HPDE6-E6E7 (cell line): Measurements from ENCODE around the gene MAP2.

Experiments used
- DNase-seq: peaks from one replicate; pipeline ENCODE4 v3.0.0; 2011; ENCODE audit warnings: missing footprints; ENCODE audit errors: extremely low spot score

The MAP2 gene, protein sequence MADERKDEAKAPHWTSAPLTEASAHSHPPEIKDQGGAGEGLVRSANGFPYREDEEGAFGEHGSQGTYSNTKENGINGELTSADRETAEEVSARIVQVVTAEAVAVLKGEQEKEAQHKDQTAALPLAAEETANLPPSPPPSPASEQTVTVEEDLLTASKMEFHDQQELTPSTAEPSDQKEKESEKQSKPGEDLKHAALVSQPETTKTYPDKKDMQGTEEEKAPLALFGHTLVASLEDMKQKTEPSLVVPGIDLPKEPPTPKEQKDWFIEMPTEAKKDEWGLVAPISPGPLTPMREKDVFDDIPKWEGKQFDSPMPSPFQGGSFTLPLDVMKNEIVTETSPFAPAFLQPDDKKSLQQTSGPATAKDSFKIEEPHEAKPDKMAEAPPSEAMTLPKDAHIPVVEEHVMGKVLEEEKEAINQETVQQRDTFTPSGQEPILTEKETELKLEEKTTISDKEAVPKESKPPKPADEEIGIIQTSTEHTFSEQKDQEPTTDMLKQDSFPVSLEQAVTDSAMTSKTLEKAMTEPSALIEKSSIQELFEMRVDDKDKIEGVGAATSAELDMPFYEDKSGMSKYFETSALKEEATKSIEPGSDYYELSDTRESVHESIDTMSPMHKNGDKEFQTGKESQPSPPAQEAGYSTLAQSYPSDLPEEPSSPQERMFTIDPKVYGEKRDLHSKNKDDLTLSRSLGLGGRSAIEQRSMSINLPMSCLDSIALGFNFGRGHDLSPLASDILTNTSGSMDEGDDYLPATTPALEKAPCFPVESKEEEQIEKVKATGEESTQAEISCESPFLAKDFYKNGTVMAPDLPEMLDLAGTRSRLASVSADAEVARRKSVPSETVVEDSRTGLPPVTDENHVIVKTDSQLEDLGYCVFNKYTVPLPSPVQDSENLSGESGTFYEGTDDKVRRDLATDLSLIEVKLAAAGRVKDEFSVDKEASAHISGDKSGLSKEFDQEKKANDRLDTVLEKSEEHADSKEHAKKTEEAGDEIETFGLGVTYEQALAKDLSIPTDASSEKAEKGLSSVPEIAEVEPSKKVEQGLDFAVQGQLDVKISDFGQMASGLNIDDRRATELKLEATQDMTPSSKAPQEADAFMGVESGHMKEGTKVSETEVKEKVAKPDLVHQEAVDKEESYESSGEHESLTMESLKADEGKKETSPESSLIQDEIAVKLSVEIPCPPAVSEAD (N-terminal part only)

DNA sequence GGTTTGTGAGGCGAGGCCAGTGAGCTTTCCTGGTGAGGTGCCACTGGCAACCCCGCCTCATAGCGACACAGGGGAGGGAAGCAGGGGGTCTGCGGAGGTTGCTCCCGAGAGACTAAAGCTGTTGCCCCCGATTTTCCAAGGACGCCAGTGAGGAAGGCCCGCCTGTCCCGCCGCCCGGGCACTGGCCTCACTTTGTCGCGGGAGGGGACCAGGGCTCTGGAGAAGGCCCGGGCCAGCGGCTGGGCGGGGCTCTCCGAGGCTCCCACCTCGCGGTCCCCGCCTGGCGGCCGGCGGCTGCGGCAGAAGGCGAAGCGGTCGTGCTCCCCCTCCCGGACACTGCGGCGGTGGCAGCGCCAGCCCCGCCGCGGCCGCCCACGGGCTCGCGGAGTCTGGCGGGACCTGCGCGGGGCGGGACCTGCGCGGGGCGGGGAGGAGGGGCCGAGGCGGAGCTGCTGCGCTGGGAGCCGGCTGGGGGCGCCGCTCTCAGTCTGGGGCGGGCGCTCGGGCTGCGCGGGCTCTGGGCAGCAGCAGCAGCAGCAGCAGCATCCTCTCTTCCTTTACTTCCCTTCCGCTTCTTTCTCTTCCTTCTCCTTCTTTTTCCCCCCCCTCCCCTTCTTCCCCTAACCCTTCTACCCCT, at the start of gene MAP2:
TSS of gene MAP2 (plus strand) at position 486 of the 637 bp plus-strand sequence. CDS start 229,124 bp downstream, outside the sequence.
- DNase-seq: peak; percentile 72

DNA sequence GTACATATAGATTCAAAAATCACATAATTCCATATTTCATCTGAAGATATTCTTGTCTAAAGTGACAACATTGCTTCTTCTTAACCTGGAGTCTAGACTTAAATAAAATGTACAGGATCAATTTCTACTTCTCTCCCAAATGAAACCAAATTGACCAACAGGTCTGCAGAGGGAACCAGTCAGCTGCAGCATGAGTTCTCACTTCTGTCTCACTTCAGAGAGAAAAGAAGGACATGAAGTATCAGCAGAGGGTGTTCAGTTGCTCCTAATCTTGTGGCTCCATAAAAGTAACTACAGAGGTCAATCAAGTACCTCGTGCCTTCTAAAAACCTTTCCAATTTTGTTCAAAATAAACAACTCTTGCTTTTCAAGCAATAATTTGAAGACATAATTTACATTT, 47.2 kb upstream of the MAP2 start:
- no peak for DNase-seq

DNA sequence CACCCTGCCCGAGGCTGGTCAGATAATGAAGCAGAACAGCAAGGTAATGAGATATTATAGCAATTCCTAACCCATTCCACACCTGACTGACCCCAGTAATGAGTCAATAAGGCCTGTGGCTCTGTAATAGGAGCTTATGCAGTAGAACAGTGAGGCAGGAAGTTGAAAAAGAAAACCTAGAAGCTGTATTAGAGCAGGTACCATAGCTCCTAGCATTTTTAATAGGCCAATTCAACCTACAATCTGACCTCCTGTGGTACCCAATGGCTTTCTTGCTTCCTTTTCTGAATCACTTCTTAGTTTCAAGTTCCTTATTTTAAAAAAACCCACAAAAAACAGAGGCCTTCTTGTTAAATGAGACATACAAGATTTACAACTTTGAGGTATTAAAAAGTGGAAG, 43.6 kb upstream of the MAP2 start:
- no peak for DNase-seq

DNA sequence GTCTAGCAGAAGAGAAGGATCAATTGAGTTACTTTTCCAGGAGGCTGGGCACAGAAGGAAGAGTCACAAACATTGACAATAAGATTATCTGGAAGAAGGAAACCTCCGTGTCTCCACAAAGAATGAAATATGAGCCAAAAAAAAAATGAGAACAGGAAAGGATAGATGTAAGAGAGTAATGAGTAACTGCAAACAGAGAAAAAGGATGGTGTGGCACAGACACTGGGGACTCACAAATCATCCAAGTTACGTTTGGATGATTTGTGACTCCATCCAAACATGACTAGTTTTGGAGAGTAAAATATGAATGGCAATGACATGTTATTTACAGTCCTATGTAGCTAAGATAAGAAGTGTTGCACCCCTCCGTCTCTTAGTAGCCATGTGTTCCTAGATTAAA, 42.8 kb upstream of the MAP2 start:
- no peak for DNase-seq

DNA sequence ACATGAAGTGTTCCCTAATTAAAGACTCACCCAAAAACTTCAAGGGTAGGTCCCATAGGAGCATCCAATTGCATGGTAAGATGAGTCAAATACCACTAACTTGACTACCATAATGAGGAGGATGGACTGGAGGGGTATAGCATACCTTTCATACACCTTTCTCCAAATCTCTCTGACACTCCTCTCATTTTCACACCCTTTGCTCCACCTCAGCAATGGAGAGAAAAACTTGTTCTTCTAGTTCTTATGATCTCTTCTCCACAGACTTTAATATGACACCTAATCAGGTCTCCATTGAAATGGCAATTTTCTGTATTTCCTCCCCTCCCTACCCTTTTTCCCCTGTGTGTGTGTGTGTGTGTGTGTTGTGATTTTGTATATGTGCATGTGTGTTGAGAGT, 41.1 kb upstream of the MAP2 start:
- peak; percentile 6 for DNase-seq

DNA sequence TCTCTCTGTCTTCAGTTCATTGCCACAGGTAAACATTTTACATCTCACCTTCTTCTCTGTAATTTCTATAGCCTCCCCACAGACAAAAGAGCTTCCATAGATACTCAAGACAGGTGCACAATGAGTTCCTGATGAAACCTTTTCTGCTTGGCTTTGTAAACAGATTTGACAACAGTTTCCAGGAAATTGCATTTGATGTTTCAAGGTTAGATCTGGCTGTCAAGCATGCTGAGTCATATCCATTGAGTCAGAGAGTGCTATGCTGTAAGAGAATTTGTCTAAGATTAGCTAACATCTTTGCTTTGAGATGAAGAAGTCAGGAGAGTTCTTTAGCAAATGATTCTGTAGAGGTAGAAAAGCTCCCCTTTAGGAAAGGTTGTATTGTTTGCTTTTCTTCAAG, 40.6 kb upstream of the MAP2 start:
- DNase-seq: peak; percentile 47

DNA sequence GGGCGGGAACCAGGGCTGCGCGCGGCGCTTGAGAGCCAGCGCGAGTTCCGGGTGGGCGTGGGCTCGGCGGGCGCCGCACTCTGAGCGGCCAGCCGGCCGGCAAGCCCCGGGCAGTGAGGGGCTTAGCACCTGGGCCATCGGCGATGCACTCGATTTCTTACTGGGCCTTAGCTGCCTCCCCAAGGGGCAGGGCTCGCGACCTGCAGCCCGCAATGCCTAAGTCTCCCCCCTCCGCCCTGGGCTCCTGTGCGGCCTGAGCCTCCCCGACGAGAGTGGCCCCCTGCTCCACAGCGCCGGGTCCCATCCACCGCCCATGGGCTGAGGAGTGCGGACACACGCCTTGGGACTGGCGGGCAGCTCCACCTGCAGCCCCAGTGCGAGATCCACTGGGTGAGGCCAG, 36.5 kb upstream of the MAP2 start:
- no peak for DNase-seq

DNA sequence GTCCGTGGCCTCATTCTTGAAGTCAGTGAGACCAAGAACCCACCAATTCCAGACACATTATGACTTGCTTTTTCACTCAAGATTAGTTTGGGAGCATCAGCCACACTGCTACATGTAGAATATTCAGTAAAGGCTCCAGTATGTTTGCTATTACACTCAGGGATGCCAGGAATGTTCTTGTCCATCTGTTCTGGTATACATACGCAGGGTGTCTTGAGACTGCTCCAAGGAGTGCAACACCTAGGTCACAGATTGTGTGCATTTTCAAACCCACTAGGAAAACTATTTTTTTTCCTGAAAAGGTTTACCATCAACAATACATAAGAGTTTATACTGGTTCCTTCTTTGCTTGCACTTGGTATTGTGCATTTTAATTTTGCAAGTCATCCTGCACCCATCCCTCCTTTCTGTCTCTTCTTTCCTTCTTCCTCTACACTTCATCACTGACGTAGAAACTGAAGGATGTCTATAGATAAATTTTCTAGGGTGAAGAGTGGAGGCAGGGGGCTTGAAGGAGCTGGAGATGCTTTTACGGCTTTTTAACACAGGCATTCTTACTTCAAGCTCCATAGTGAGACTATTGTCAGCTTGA, 35.3 kb upstream of the MAP2 start:
- no peak for DNase-seq

DNA sequence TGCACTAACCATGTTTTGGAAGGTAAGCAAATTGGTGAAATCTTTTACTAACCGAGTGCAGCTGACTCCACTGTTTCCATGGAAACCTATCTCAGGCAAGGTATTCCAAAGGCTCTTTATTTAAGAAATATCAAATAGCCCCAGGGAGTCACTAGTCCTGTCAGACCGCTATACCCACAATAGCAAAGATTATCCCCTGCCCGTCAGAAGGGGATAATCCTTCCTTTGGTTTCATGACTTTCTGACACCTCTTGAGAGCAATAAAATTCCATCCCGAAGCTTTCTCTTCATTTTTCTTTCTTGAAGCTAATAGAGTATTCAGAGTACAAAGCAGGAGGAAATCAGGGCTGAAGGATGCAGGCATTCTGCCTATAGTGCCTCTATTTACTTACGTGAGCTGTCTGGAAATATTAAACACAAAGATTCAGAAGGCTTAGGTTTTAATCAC, 34.7 kb upstream of the MAP2 start:
- DNase-seq: no peak

DNA sequence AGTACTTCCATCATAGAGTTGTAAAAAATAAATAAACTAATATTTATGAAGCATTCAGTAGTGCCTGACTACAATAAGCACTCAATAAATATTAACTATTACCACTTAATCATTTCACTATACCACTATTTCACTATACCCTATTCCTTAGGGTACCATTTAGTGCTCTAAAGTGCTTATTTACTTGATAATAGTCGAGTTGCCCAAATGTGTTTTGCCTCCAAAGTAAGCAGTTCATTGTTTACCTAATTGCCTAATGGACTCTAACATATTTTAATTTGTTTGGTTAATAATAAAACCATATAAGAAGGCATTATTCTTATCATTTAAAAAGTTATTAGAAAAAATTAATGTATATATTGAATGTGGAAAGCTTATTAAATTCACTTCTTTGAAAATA, 33.0 kb upstream of the MAP2 start:
- DNase-seq: no peak

DNA sequence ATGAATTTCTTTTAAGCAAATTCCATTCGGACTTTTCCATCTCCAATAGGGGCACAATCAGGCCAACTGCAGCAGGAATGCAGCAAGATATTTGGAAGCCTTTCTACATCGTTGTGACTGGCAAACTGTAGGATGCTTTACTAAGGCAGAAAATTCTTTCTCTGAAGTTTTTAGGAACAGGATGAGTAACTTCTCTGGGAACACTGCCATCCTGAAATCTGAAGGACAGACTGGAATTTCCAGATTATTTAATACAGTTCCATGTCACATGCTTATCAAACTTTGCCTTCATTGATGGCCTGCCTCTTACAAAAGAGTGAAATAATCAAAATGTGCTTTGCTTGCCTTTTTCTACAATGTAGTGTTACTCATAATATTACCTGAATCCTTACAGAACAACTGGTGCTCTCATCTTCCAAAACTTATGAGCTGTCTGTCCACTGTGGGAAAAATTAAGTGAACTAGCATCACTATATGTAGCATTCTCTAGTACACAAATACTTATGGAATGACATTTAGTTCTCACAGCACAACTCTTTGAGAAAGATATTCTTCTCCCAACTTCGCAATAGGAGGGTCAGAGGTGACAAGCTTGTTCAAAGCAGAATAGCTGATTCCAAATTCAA, 32.0 kb upstream of the MAP2 start:
- no peak for DNase-seq

DNA sequence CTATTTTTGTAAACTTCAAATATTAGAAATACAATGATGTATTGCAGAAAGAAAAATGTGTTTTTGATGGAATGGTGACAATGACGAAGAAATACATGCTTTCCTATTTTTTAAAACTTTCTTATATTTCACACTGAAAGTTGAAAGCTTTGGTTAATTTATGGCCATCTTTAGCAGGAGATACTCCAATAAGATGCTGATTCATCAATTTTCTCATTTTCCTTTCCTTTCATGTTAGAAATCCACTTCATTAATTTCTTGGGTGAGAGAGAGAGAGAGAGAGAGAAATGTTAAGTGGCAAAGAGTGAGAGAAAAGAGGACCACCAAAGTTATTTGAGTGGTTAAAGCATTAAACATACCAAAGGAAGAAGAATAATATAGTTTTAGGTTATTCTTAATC, 28.6 kb upstream of the MAP2 start:
- DNase-seq: no peak

DNA sequence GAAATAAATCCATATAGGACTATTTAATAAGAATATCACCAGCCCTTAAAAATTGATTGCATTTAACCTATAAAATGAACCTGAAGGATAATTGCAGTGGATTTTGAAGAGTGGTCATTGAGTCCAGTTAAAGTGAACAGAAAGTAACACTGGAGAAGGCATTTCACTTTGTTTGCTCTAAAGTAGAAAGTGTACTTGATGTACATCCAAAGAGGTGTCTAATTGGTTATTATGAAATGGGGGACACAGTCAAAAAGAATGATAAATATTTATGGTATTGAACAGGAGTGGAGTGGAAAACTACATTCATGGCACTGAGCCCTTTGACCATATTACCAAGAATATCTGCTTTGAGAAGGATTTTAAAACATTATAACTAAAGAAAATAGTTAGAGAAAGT, 28.2 kb upstream of the MAP2 start:
- no peak for DNase-seq

DNA sequence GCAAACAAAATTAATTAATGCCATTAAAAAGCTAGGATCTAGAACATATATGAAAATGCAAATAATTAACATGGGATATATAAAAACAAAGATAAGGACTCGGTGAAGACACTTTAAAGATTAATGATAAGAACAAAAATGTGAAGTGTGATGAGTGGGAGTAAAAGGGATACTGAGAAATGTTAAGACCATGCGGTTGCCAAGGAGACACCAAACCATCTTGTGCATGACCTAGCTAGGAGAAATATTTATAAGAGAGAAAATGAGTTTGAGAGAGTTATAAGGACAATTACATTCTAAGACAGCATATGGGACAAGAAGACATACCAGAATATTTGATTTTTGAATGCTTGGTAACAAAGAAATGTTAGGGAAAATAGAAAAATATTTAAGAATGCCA, 25.4 kb upstream of the MAP2 start:
- no peak for DNase-seq

DNA sequence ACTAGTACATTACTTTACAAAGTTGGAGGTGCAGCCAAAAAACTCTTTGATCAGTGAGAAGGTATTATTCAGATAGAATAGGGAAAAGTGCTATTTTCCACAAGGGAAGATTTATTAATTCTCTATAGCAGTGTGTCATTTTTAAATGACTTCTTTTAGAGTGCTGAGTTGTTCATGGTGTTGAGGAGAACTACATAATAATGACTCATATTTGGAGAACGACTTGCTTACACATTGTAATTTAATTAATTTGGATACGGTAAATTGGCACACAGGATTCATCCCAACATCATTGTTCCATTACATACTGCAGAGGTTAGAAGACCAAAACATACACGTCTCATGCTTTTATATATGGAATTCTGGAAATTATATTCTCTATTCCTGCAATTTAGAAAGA, 22.1 kb upstream of the MAP2 start:
- no peak for DNase-seq

DNA sequence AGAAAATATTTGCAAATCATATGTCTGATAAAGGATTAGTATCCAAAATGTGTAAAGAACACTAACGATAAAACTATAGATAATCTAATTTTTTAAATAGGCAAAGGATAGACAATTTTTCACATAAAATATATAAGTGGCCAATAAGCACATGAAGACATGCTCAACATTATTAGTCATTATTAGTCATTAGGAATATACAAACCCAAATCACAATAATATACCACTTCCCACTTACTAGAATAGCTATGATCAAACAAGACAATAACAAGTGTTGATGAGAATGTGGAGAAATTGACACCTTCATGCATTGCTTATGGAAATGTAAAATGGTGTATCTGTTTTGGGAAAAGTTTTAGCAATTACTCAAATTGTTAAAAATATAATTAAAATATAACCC, 12.6 kb upstream of the MAP2 start:
- DNase-seq: no peak

DNA sequence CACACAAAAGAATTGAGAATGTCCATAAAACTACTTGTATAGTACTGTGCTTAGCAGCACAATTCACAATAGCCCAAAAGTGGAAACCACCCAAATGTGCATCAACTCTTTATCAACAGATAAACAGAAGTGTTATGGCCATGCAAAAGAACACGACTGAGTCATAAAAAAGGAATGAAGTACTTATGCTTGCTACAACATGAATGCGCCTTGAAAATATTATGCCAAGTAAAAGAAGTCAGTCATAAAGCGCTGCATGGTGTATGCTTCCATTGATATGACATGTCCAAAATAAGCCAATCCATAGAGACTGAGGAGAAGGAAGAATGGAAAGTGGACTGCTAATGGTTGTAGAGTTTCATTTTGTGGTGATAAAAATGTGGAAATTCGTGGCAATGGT, 12.1 kb upstream of the MAP2 start:
- DNase-seq: no peak

DNA sequence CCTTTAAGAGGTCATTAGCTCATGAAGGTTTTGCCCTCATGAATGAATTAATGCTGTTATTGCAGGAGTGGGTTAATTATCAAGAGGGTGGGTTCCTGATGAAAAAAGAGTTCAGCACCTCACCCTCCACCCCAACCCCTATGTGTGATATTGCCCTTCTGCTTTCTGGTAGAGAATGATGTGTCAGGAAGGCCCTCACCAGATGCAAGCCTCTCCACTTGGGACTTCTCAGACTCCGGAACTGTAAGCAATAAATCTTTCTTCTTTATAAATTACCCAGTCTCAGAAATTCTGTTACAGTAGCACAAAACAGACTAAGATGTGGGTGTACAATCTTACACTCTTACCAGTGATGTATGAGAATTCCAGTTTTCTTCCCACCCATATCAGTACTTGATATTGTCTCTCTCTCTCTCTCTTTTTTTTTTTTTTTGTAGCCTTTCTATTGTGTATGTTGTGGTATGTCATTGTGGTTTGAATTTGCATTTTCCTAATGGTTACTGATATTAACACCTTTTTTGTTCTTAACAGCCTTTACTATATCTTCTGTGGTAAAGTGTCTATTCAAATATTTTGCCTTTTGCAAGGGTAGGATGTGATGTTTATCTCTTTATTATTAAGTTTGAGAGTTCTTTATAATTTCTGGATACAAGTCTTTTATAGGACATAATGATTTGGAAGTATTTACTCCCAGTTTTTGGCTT, 10.4 kb upstream of the MAP2 start:
- DNase-seq: no peak

DNA sequence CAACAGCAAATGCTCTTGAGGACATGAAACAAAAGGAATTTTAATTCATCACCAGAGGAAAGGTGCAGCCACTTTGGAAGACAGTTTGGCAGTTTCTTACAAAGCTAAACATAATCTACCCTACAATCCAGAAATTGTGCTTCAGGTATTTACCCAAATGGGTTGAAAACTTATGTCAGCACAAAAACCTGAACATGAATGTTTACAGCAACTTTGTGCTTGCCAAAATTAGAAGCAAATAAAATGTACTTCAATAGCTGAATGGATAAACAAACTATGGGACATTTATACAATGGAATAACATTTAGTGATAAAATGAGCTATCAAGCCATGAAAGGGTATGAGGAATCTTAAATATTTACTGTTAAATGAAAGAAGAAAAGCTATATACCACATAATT, 6.9 kb upstream of the MAP2 start:
- no peak for DNase-seq

DNA sequence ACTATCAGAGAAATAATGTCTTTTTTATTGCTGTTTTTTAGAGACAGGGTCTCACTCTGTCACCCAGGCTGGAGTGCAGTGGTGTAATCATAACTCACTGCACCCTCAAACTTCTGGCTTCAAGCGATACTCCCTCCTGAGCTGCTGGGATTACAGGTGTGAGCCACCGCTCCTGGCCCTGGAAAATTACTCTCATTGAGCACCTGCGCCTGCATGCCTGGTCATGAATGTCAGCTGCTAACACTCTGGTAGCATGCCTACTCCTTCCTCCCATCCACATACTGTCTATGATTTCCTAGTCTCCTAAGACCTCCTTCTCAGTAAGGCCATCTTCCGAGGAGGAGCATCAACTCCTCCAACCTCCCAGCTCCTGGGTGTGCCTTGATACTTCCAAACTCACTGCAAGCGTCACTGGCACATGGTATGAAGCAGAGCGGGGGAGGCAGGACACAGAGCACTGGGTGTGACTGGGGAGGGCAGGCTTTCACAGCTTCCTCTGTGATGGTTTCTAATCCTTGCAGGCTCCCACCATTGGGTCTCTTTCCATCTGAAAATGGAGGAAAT, 1.6 kb upstream of the MAP2 start:
- DNase-seq: no peak
